ENCODE data around the gene MOGAT1. TPM values are rescaled to one million over a fixed set of nuclear protein-coding genes. Genes with fewer than 3 reads are reported as not detected.

The MOGAT1 gene
- total RNA-seq, 1 experiment from 2014 or later, result not detected

DNA sequence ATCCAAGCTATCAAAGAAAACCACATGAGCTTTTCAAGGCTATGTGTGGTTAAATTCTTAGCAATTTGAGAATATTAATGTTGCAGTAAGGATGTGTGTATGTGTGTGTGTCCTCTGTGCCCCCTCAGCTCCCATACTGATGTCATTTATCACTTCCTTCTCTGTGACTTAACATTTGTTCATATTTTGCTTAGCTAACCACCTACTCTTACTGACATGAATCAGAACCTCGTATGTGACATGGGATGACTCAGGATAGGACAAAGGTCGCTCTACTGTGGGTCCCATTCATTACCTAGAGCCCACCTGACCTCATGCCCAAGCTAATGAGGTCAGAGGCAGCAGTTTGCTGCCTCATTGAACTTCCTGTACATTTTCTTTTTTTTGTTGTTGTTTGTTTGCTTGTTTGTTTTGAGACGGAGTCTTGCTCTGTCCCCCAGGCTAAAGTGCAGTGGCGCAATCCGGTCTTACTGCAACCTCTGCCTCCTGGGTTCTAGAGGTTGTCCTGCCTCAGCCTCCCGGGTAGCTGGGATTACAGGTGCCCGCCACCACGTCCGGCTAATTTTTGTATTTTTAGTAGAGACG is 36.3 kb downstream of the MOGAT1 start:
- peak; percentile 35; the same call in 1 of the 2 replicates for ATAC-seq
- H3K27ac ChIP-seq (ENCODE audit: low read length), result no peak overlapping the region
- no peaks in the 10 kb centered on the region for H3K27me3 ChIP-seq (ENCODE audit: control insufficient read depth, insufficient read depth, low read length)
- no peaks in the 10 kb centered on the region for H3K9me3 ChIP-seq (ENCODE audit: control insufficient read depth, insufficient read depth, low read depth, low read length)
- TF ChIP-seq, protein P1, sequence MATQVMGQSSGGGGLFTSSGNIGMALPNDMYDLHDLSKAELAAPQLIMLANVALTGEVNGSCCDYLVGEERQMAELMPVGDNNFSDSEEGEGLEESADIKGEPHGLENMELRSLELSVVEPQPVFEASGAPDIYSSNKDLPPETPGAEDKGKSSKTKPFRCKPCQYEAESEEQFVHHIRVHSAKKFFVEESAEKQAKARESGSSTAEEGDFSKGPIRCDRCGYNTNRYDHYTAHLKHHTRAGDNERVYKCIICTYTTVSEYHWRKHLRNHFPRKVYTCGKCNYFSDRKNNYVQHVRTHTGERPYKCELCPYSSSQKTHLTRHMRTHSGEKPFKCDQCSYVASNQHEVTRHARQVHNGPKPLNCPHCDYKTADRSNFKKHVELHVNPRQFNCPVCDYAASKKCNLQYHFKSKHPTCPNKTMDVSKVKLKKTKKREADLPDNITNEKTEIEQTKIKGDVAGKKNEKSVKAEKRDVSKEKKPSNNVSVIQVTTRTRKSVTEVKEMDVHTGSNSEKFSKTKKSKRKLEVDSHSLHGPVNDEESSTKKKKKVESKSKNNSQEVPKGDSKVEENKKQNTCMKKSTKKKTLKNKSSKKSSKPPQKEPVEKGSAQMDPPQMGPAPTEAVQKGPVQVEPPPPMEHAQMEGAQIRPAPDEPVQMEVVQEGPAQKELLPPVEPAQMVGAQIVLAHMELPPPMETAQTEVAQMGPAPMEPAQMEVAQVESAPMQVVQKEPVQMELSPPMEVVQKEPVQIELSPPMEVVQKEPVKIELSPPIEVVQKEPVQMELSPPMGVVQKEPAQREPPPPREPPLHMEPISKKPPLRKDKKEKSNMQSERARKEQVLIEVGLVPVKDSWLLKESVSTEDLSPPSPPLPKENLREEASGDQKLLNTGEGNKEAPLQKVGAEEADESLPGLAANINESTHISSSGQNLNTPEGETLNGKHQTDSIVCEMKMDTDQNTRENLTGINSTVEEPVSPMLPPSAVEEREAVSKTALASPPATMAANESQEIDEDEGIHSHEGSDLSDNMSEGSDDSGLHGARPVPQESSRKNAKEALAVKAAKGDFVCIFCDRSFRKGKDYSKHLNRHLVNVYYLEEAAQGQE (IDR thresholded peaks at IDR 0.05; ENCODE audit: insufficient read depth in 1 of 2, low read depth in 2 of 2, low read length in 1 of 2), result no peak
- no peak for TF ChIP-seq TCF7L2 (IDR thresholded peaks at IDR 0.05; ENCODE audit: low read depth, low read length)
- TF ChIP-seq, protein P2, sequence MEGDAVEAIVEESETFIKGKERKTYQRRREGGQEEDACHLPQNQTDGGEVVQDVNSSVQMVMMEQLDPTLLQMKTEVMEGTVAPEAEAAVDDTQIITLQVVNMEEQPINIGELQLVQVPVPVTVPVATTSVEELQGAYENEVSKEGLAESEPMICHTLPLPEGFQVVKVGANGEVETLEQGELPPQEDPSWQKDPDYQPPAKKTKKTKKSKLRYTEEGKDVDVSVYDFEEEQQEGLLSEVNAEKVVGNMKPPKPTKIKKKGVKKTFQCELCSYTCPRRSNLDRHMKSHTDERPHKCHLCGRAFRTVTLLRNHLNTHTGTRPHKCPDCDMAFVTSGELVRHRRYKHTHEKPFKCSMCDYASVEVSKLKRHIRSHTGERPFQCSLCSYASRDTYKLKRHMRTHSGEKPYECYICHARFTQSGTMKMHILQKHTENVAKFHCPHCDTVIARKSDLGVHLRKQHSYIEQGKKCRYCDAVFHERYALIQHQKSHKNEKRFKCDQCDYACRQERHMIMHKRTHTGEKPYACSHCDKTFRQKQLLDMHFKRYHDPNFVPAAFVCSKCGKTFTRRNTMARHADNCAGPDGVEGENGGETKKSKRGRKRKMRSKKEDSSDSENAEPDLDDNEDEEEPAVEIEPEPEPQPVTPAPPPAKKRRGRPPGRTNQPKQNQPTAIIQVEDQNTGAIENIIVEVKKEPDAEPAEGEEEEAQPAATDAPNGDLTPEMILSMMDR (IDR thresholded peaks at IDR 0.05), result no peak
- no peak for TF ChIP-seq SIN3A (IDR thresholded peaks at IDR 0.05; ENCODE audit: borderline replicate concordance, insufficient read depth, low read depth, low read length)
- no peak for TF ChIP-seq POLR2AphosphoS5 (IDR thresholded peaks at IDR 0.05; ENCODE audit: low read depth, low read length)
- DNase-seq (ENCODE audit: low read depth, low spot score), result no peak
- BruUV-seq (replicated peaks), result no TSS peak
- POLR2A ChIA-PET, result interaction anchor here (0.7 kb wide), 2 partner anchors 87 to 191 kb away, joined by 3 read pairs; no protein-coding TSS in a partner anchor
- no peaks in the 10 kb centered on the region for H3K36me3 ChIP-seq (ENCODE audit: control insufficient read depth, insufficient read depth, low read length)
- H3K4me1 ChIP-seq (ENCODE audit: control insufficient read depth, insufficient read depth, low read length), result peaks cover 2% of the 10 kb centered on the region; the same call in 1 of the 2 replicates
- peak overlapping the region in 1 of 2 experiments; percentile 14; a peak in 1 of 4 replicates for H3K4me3 ChIP-seq (ENCODE audit: low read depth in 2 of 2, low read length in 2 of 2)
- in situ Hi-C loops (cut with HindIII; ENCODE audit: low pct_unique_long_range_greater_than_20kb, low sequenced_read_pairs) (no loop called here), intact Hi-C loops (cut with micrococcal nuclease; ENCODE audit: unreplicated experiment) (loop anchor here (1.0 kb wide), 2 partner anchors 196 to 232 kb away; no protein-coding TSS in a partner anchor)
- CTCF ChIA-PET, result interaction anchor here (0.6 to 1.0 kb wide), 5 partner anchors 156 to 1917 kb away, joined by 3 to 13 read pairs (median 4); no protein-coding TSS in a partner anchor

DNA sequence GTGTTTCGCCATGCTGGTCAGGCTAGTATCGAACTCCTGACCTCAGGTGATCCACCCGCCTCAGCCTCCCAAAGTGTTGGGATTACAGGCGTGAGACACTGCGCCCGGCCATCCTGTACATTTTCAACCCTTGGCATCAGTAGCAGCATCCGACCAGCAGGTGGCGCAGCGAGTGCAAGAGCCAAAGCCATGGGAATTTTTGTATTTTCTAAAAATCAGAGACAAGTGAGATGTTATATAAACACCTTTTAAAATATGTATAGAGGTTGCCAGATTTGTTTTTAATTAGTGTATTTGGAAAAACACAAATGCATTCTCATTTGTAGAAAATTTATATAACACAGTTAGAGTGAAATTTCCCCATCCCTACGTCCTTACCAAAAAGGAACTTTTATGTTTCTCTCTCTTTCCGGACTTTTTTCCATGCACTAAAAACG is 36.8 kb downstream of the MOGAT1 start:
- BruUV-seq (replicated peaks), result no TSS peak
- Histone ChIP-seq H3K4me1 (ENCODE audit: control insufficient read depth, insufficient read depth, low read length) (peaks cover 2% of the 10 kb centered on the region; the same call in 1 of the 2 replicates), H3K9me3 (ENCODE audit: control insufficient read depth, insufficient read depth, low read depth, low read length) (no peaks in the 10 kb centered on the region), H3K36me3 (ENCODE audit: control insufficient read depth, insufficient read depth, low read length) (no peaks in the 10 kb centered on the region), H3K4me3 (ENCODE audit: low read depth in 2 of 2, low read length in 2 of 2) (peak overlapping the region in 1 of 2 experiments; percentile 14; a peak in 1 of 4 replicates), H3K27ac (ENCODE audit: low read length) (no peak overlapping the region), H3K27me3 (ENCODE audit: control insufficient read depth, insufficient read depth, low read length) (no peaks in the 10 kb centered on the region)
- DNase-seq (ENCODE audit: low read depth, low spot score) (no peak), ATAC-seq (peak; percentile 77)
- ChIA-PET CTCF (interaction anchor here (0.6 to 1.3 kb wide), 3 partner anchors 197 to 231 kb away, joined by 4 to 5 read pairs (median 5); no protein-coding TSS in a partner anchor), POLR2A (no interaction called here)
- TF ChIP-seq, protein P2 (IDR thresholded peaks at IDR 0.05), result peak; percentile 96
- TF ChIP-seq POLR2AphosphoS5 (IDR thresholded peaks at IDR 0.05; ENCODE audit: low read depth, low read length), result no peak
- in situ Hi-C loops (cut with HindIII; ENCODE audit: low pct_unique_long_range_greater_than_20kb, low sequenced_read_pairs), result no loop called here
- intact Hi-C loops (cut with micrococcal nuclease; ENCODE audit: unreplicated experiment), result loop anchor here (1.0 kb wide), 2 partner anchors 195 to 231 kb away; no protein-coding TSS in a partner anchor
